A549 (cell line): ENCODE measurements around the gene NANOS2. TPM values are rescaled to one million over a fixed set of nuclear protein-coding genes. Genes with fewer than 3 reads are reported as not detected.
A peak's percentile ranks its signal among the peaks of the same experiment; 100 is the strongest.

ENCODE experiments used
- BHLHE40 ChIP-seq: IDR thresholded peaks from 2 replicates; pipeline ENCODE4 v1.6.1; 2012; ENCODE audit warnings: low read depth, low read length, inconsistent platforms
- CBX8 ChIP-seq: fragments of 200-600 bp; sonication (generic); IDR thresholded peaks from 2 replicates; pipeline ENCODE4 v1.6.1; 2016
- CEBPB ChIP-seq, 2 experiments: fragments of >200 bp in 1 of 2; sonication (Bioruptor Twin) in 1 of 2; formaldehyde crosslinking in 1 of 2; IDR thresholded peaks; 2 replicates each; pipeline ENCODE4 v1.6.1; 2012 to 2016
- CHD2 ChIP-seq: fragments of 150-350 bp; IDR thresholded peaks from 2 replicates; pipeline ENCODE4 v1.6.1; 2014; ENCODE audit warnings: low read length; ENCODE audit not compliant: partially characterized antibody
- E2F6 ChIP-seq: IDR thresholded peaks from 2 replicates; pipeline ENCODE4 v1.6.1; 2012; ENCODE audit warnings: low read depth, borderline replicate concordance
- EHMT2 ChIP-seq: fragments of 200-600 bp; sonication (generic); IDR thresholded peaks from 2 replicates; pipeline ENCODE4 v1.6.1; 2016; ENCODE audit warnings: antibody characterized with exemption, low read depth, mild to moderate bottlenecking, moderate library complexity
- EP300 ChIP-seq, 2 experiments: fragments of >200 bp; sonication (Bioruptor Twin); formaldehyde crosslinking; IDR thresholded peaks; 2 replicates in 1 of 2; 3 replicates in 1 of 2; pipeline ENCODE4 v1.6.1; 2016 to 2017
- HDAC2 ChIP-seq: fragments of 200-600 bp; sonication (generic); IDR thresholded peaks from 2 replicates; pipeline ENCODE4 v1.6.1; 2016
- HOXB5 ChIP-seq: fragments of 250-450 bp; sonication (Bioruptor Pico); IDR thresholded peaks from 2 replicates; pipeline ENCODE4 v1.5.0; 2020; ENCODE audit warnings: mild to moderate bottlenecking, moderate library complexity
- KDM1A ChIP-seq: fragments of 200-600 bp; sonication (generic); IDR thresholded peaks from 2 replicates; pipeline ENCODE4 v1.6.1; 2016; ENCODE audit warnings: low read depth, mild to moderate bottlenecking
- KDM5A ChIP-seq: fragments of 200-600 bp; sonication (generic); IDR thresholded peaks from 2 replicates; pipeline ENCODE4 v1.6.1; 2016; ENCODE audit warnings: antibody characterized with exemption, mild to moderate bottlenecking
- MAX ChIP-seq: IDR thresholded peaks from 2 replicates; pipeline ENCODE4 v1.6.1; 2012
- NPAS2 ChIP-seq: fragments of 250-450 bp; sonication (Bioruptor Pico); IDR thresholded peaks from 2 replicates; pipeline ENCODE4 v1.8.0; 2022; ENCODE audit warnings: mild to moderate bottlenecking, moderate library complexity, borderline replicate concordance
- PHF8 ChIP-seq: fragments of 200-600 bp; sonication (generic); IDR thresholded peaks from 2 replicates; pipeline ENCODE4 v1.6.1; 2016; ENCODE audit warnings: low read depth, mild to moderate bottlenecking, antibody characterized with exemption, moderate library complexity, borderline replicate concordance
- RAD21 ChIP-seq, 2 experiments: fragments of >200 bp in 1 of 2; sonication (Bioruptor Twin) in 1 of 2; formaldehyde crosslinking in 1 of 2; IDR thresholded peaks in 1 of 2; conservative IDR thresholded peaks in 1 of 2; 2 replicates in 1 of 2; 3 replicates in 1 of 2; pipeline ENCODE4 v1.6.1; 2012 to 2018; ENCODE audit warnings: inconsistent platforms in 1 of 2
- RARB ChIP-seq: fragments of 250-450 bp; sonication (Bioruptor Pico); IDR thresholded peaks from 2 replicates; pipeline ENCODE4 v1.8.0; 2021; ENCODE audit warnings: mild to moderate bottlenecking, moderate library complexity
- REST ChIP-seq: fragments of 200-600 bp; sonication (generic); IDR thresholded peaks from 2 replicates; pipeline ENCODE4 v1.6.1; 2016; ENCODE audit warnings: antibody characterized with exemption, mild to moderate bottlenecking, moderate library complexity
- TP53 ChIP-seq: fragments of 250-450 bp; sonication (Bioruptor Pico); IDR thresholded peaks from 2 replicates; pipeline ENCODE4 v1.5.0; 2021; ENCODE audit warnings: mild to moderate bottlenecking, moderate library complexity
- ZFP36 ChIP-seq: fragments of 450-650 bp; IDR thresholded peaks from 2 replicates; pipeline ENCODE4 v1.6.1; 2014; ENCODE audit warnings: borderline replicate concordance; ENCODE audit not compliant: partially characterized antibody
- ZNF302 ChIP-seq: fragments of 250-450 bp; sonication (Bioruptor Pico); IDR thresholded peaks from 2 replicates; pipeline ENCODE4 v1.9.0; 2021; ENCODE audit warnings: inconsistent platforms, mild to moderate bottlenecking, moderate library complexity
- polyA plus RNA-seq, 4 experiments: library from polyadenylated mRNA; depleted of rRNA in 3 of 4; stranded (reverse); fragments of >200 nt; fragmentation: RNase III in 1 of 4; extraction: RNeasy Plus Mini Kit Qiagen cat#74134 plus additional on column Dnase treatment in 1 of 4; gene quantifications; 2 replicates in 3 of 4; 3 replicates in 1 of 4; pipeline ENCODE4 v1.2.3, GENCODE V29; 2011 to 2017
- TF ChIP-seq, protein P1 (sequence below): fragments of 250-450 bp; sonication (Bioruptor Pico); IDR thresholded peaks from 2 replicates; pipeline ENCODE4 v1.5.0; 2021; ENCODE audit warnings: mild to moderate bottlenecking, moderate library complexity, borderline replicate concordance
- TF ChIP-seq, protein P2 (sequence below): fragments of 250-450 bp; sonication (Bioruptor Pico); IDR thresholded peaks from 2 replicates; pipeline ENCODE4 v1.5.0; 2020; ENCODE audit warnings: low read depth, mild to moderate bottlenecking, moderate library complexity
- TF ChIP-seq, protein P3 (sequence below): IDR thresholded peaks from 2 replicates; pipeline ENCODE4 v1.6.1; 2012
- TF ChIP-seq, protein P4 (sequence below): fragments of 150-350 bp; IDR thresholded peaks from 2 replicates; pipeline ENCODE4 v1.6.1; 2014; ENCODE audit warnings: low read depth, mild to moderate bottlenecking, low read length
- TF ChIP-seq, protein P5 (sequence below): fragments of >200 bp; sonication (Bioruptor Twin); formaldehyde crosslinking; IDR thresholded peaks from 2 replicates; pipeline ENCODE4 v1.6.1; 2016

The NANOS2 gene
- polyA plus RNA-seq, 2 of the 4 experiments (the other 2 are of a cell fraction), result not detected

DNA sequence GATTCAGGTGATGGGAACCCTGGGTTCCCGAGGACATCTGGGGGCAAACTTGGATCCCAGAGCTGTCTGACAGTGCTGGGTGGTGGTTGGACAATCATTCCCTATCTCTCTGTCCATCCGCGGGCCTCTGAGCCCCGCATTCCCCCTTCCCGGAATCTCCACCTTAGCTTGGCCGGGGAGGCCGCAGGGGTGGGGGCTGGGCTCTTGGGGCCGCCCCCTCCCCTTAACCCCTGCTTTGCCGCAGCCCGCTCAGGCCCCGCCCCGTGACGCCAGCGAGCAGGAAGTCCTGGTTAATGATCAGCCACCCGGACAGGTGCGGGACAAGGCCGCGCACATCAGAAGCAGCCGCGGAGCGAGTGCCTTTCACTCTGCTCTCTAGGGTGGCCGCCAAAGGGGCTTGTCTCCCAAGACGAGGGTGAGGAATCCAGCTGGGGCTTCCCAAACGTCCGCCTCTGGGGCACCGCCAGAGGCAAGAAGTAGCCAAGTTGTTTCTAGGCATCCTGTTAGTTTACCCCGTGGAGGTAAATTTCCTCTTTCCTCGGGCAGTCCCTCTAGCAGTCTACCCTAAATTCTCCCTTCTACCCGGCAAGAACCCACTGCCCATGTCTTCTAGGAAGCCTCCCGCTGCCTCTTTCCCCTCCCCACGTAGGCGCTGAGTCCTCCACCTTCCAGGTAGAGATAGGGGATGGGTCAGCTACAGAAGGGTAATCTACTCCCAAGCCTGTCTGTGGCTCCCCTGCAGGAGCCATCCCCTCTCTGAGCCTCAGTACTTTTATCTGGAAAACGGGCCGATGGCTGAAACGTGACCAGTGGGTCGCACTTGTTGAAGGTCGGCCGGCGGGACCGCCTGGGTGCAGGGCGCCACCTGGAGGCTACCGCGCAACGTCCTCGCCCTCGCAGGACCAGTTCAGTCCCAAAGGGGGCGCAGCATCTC, 31.7 kb downstream of the NANOS2 start (continued):
- peak; percentile 91 to 94 for TF ChIP-seq RAD21 (conservative IDR thresholded peaks at IDR 0.05 in 1 of 2, IDR thresholded peaks at IDR 0.05 in 1 of 2)
- no peak for TF ChIP-seq REST
- TF ChIP-seq HDAC2, result peak; percentile 95
- TF ChIP-seq KDM1A, result peak; percentile 99
- peak; percentile 42; the same call in 1 of the 2 replicates for TF ChIP-seq PHF8
- TF ChIP-seq CEBPB (IDR thresholded peaks at IDR 0.05), result no peak
- TF ChIP-seq, protein P1, sequence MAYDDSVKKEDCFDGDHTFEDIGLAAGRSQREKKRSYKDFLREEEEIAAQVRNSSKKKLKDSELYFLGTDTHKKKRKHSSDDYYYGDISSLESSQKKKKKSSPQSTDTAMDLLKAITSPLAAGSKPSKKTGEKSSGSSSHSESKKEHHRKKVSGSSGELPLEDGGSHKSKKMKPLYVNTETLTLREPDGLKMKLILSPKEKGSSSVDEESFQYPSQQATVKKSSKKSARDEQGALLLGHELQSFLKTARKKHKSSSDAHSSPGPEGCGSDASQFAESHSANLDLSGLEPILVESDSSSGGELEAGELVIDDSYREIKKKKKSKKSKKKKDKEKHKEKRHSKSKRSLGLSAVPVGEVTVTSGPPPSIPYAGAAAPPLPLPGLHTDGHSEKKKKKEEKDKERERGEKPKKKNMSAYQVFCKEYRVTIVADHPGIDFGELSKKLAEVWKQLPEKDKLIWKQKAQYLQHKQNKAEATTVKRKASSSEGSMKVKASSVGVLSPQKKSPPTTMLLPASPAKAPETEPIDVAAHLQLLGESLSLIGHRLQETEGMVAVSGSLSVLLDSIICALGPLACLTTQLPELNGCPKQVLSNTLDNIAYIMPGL, result peak; percentile 78; the same call in 1 of the 2 replicates
- TF ChIP-seq, protein P2, sequence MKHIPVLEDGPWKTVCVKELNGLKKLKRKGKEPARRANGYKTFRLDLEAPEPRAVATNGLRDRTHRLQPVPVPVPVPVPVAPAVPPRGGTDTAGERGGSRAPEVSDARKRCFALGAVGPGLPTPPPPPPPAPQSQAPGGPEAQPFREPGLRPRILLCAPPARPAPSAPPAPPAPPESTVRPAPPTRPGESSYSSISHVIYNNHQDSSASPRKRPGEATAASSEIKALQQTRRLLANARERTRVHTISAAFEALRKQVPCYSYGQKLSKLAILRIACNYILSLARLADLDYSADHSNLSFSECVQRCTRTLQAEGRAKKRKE (CRISPR knock-in tag), result peak; percentile 86; the same call in 1 of the 2 replicates
- TF ChIP-seq HOXB5, result peak; percentile 78; the same call in 1 of the 2 replicates
- TF ChIP-seq NPAS2 (CRISPR knock-in tag), result peak; percentile 94
- TF ChIP-seq MAX, result peak; percentile 90
- TF ChIP-seq KDM5A, result no peak
- no peak for TF ChIP-seq ZNF302 (CRISPR knock-in tag)
- no peak for TF ChIP-seq ZFP36
- no peak for TF ChIP-seq RARB (CRISPR knock-in tag)
- TF ChIP-seq CBX8, result no peak
- TF ChIP-seq, protein P3, sequence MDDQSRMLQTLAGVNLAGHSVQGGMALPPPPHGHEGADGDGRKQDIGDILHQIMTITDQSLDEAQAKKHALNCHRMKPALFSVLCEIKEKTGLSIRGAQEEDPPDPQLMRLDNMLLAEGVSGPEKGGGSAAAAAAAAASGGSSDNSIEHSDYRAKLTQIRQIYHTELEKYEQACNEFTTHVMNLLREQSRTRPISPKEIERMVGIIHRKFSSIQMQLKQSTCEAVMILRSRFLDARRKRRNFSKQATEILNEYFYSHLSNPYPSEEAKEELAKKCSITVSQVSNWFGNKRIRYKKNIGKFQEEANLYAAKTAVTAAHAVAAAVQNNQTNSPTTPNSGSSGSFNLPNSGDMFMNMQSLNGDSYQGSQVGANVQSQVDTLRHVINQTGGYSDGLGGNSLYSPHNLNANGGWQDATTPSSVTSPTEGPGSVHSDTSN, result peak; percentile 61
- TF ChIP-seq, protein P4, sequence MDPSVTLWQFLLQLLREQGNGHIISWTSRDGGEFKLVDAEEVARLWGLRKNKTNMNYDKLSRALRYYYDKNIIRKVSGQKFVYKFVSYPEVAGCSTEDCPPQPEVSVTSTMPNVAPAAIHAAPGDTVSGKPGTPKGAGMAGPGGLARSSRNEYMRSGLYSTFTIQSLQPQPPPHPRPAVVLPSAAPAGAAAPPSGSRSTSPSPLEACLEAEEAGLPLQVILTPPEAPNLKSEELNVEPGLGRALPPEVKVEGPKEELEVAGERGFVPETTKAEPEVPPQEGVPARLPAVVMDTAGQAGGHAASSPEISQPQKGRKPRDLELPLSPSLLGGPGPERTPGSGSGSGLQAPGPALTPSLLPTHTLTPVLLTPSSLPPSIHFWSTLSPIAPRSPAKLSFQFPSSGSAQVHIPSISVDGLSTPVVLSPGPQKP, result no peak
- peak; percentile 96 for TF ChIP-seq BHLHE40
- no peak for TF ChIP-seq EHMT2
- peak; percentile 31 for TF ChIP-seq CHD2
- peak; percentile 50; the same call in 1 of the 2 replicates for TF ChIP-seq TP53 (CRISPR knock-in tag)
- TF ChIP-seq E2F6, result peak; percentile 67; the same call in 1 of the 2 replicates
- no peak; a peak in 1 of 5 replicates for TF ChIP-seq EP300 (IDR thresholded peaks at IDR 0.05)
- TF ChIP-seq, protein P5, sequence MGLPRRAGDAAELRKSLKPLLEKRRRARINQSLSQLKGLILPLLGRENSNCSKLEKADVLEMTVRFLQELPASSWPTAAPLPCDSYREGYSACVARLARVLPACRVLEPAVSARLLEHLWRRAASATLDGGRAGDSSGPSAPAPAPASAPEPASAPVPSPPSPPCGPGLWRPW, result no peak
